Measurements from ENCODE around the gene AKAP7. TPM values are rescaled to one million over a fixed set of nuclear protein-coding genes. Genes with fewer than 3 reads are reported as not detected.

Gene AKAP7
- total RNA-seq, 1 donor from 2014 or later: 4.5 TPM

DNA sequence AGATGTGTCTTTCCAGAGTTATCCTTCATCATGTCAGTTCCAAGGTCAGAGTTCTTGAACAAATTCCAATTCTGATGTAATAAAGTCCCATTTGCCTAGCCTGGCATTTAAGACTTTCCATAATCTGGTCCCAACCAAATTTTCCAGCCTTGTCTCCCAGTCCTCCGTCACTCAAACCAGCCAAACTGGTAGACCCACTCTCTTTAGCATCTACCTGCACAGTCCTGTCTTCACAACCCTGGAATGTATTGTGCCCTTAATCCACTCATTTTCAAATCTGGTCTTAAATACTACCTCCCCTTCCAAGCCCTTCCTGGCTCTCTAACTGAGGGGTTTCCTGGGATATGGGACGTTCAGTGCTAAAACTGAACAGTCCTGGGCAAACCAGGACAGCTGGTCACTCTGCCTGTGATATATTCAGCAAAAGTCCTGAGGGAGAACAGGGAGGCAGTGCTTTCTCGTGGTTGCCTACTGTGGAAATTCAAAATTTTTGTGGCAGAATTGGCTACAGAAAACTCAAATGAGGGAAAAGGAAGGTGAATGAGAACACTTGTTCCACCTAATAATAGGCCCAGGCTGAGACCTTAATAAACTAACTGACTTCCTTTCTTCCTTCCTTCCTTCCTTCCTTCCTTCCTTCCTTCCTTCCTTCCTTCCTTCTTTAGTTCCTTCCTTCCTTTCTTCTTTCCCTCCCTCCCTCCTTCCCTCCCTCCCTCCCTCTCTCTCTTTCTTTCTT is 10.8 kb upstream of the AKAP7 start:
- H3K4me3 Mint-ChIP-seq (ENCODE audit: unreplicated experiment): no peak overlapping the region
- H3K36me3 Mint-ChIP-seq (ENCODE audit: unreplicated experiment): no peaks in the 10 kb centered on the region
- TF ChIP-seq CTCF (IDR thresholded peaks at IDR 0.05): no peak
- H3K27me3 Mint-ChIP-seq (ENCODE audit: unreplicated experiment): no peaks in the 10 kb centered on the region
- peaks cover 3% of the 10 kb centered on the region for H3K4me1 Mint-ChIP-seq (ENCODE audit: unreplicated experiment)
- no peak for DNase-seq (ENCODE audit: extremely low spot score, unreplicated experiment)
- H3K9me3 Mint-ChIP-seq (ENCODE audit: unreplicated experiment): no peaks in the 10 kb centered on the region
- no peak overlapping the region for H3K27ac Mint-ChIP-seq (ENCODE audit: unreplicated experiment)

GRCh38 chr6:131125431-131125830 is 9.8 kb upstream of the AKAP7 start:
- Mint-ChIP-seq H3K36me3 (ENCODE audit: unreplicated experiment) (no peaks in the 10 kb centered on the region), H3K4me1 (ENCODE audit: unreplicated experiment) (peaks cover 3% of the 10 kb centered on the region), H3K27ac (ENCODE audit: unreplicated experiment) (no peak overlapping the region), H3K9me3 (ENCODE audit: unreplicated experiment) (no peaks in the 10 kb centered on the region), H3K27me3 (ENCODE audit: unreplicated experiment) (no peaks in the 10 kb centered on the region), H3K4me3 (ENCODE audit: unreplicated experiment) (no peak overlapping the region)
- TF ChIP-seq CTCF (IDR thresholded peaks at IDR 0.05): no peak
- no peak for DNase-seq (ENCODE audit: extremely low spot score, unreplicated experiment)

DNA sequence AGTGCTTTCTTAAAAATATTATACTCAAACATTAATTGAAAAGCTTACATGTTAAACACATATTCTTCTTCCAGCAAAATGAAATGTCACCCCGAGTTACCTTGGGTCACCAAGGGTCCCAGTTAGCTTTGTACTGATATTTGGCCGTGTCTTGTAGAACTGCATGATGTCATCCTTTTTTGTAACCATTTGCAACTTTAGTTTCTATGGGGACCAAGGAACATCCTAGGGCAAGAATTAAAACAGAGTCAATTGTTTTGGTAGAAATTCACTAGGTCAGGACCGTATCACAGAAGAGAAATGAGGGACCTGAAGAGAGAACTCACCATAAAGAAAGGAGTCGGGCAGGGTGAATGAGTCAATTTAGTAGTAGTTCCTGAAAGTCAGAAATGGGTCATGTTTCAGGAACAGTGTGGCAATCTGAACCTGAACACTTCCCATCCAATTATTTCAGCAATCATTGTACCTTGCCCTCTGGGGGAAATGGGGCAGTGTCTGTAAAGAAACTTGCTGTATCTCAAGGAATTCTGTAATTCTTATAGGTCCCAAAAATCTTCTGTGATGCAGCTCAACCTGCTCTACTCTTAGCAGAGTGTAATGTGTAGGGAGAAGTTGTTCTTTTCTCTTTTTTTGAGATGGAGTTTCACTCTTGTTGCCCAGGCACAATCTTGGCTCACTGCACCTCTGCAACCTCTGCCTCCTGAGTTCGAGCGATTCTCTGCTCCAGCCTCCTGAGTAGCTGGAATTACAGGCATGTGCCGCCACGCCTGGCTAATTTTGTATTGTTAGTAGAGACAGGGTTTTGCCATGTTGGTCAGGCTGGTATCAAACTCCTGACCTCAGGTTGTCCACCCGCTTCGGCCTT is 5.3 kb upstream of the AKAP7 start:
- Mint-ChIP-seq H3K27me3 (ENCODE audit: unreplicated experiment) (no peaks in the 10 kb centered on the region), H3K36me3 (ENCODE audit: unreplicated experiment) (no peaks in the 10 kb centered on the region), H3K4me3 (ENCODE audit: unreplicated experiment) (no peak overlapping the region), H3K4me1 (ENCODE audit: unreplicated experiment) (peaks cover 11% of the 10 kb centered on the region), H3K9me3 (ENCODE audit: unreplicated experiment) (no peaks in the 10 kb centered on the region), H3K27ac (ENCODE audit: unreplicated experiment) (no peak overlapping the region)
- DNase-seq (ENCODE audit: extremely low spot score, unreplicated experiment): no peak
- TF ChIP-seq CTCF (IDR thresholded peaks at IDR 0.05): no peak

- no peak for TF ChIP-seq CTCF (IDR thresholded peaks at IDR 0.05)
- Mint-ChIP-seq H3K4me1 (ENCODE audit: unreplicated experiment) (peaks cover 11% of the 10 kb centered on the region), H3K27me3 (ENCODE audit: unreplicated experiment) (no peaks in the 10 kb centered on the region), H3K4me3 (ENCODE audit: unreplicated experiment) (no peak overlapping the region), H3K36me3 (ENCODE audit: unreplicated experiment) (no peaks in the 10 kb centered on the region), H3K27ac (ENCODE audit: unreplicated experiment) (no peak overlapping the region), H3K9me3 (ENCODE audit: unreplicated experiment) (no peaks in the 10 kb centered on the region)
- DNase-seq (ENCODE audit: extremely low spot score, unreplicated experiment): no peak
These were observed 4.7 kb upstream of the AKAP7 start for GRCh38 chr6:131130554-131130940.

GRCh38 chr6:131132360-131132759 is 2.9 kb upstream of the AKAP7 start:
- Mint-ChIP-seq H3K36me3 (ENCODE audit: unreplicated experiment) (no peaks in the 10 kb centered on the region), H3K27me3 (ENCODE audit: unreplicated experiment) (no peaks in the 10 kb centered on the region), H3K27ac (ENCODE audit: unreplicated experiment) (no peak overlapping the region), H3K9me3 (ENCODE audit: unreplicated experiment) (no peaks in the 10 kb centered on the region), H3K4me3 (ENCODE audit: unreplicated experiment) (no peak overlapping the region), H3K4me1 (ENCODE audit: unreplicated experiment) (peaks cover 18% of the 10 kb centered on the region)
- no peak for TF ChIP-seq CTCF (IDR thresholded peaks at IDR 0.05)
- no peak for DNase-seq (ENCODE audit: extremely low spot score, unreplicated experiment)
